ENCODE data around the gene GAS2L3. TPM values are rescaled to one million over a fixed set of nuclear protein-coding genes. Genes with fewer than 3 reads are reported as not detected.

The GAS2L3 gene
- total and polyA plus RNA-seq, 2 of the 13 experiments (the other 11 are each of a cell fraction or from before 2014, with no cell fraction given): 7.0 to 20.8 TPM

GRCh38 chr12:100591979-100592378 lies 18.5 kb downstream of the GAS2L3 start (continued):
- no peak for TF ChIP-seq CCAR2 (optimal IDR thresholded peaks at IDR 0.05; ENCODE audit: low read depth, low read length)
- no peak for TF ChIP-seq SMAD3 (CRISPR knock-in tag; IDR thresholded peaks at IDR 0.05)
- TF ChIP-seq, protein P1, sequence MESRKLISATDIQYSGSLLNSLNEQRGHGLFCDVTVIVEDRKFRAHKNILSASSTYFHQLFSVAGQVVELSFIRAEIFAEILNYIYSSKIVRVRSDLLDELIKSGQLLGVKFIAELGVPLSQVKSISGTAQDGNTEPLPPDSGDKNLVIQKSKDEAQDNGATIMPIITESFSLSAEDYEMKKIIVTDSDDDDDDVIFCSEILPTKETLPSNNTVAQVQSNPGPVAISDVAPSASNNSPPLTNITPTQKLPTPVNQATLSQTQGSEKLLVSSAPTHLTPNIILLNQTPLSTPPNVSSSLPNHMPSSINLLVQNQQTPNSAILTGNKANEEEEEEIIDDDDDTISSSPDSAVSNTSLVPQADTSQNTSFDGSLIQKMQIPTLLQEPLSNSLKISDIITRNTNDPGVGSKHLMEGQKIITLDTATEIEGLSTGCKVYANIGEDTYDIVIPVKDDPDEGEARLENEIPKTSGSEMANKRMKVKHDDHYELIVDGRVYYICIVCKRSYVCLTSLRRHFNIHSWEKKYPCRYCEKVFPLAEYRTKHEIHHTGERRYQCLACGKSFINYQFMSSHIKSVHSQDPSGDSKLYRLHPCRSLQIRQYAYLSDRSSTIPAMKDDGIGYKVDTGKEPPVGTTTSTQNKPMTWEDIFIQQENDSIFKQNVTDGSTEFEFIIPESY (CRISPR knock-in tag; IDR thresholded peaks at IDR 0.05): peak; percentile 90
- TF ChIP-seq SOX13 (IDR thresholded peaks at IDR 0.05): no peak
- TF ChIP-seq SOX13 (CRISPR knock-in tag; conservative IDR thresholded peaks at IDR 0.05 in 1 of 2, IDR thresholded peaks at IDR 0.05 in 1 of 2): peak in 1 of 2 experiments; percentile 62; a peak in 2 of 4 replicates
- 0 out of 2 replicates have a peak, but pooled peaks have one; percentile 24 for TF ChIP-seq POGZ (CRISPR knock-in tag; IDR thresholded peaks at IDR 0.05)
- no peak for TF ChIP-seq ZNF10 (CRISPR knock-in tag; IDR thresholded peaks at IDR 0.05; ENCODE audit: borderline replicate concordance, low read depth)
- peak; percentile 43; the same call in 1 of the 2 replicates for TF ChIP-seq ARID5B (CRISPR knock-in tag; IDR thresholded peaks at IDR 0.05)
- TF ChIP-seq HOXA7 (CRISPR knock-in tag; IDR thresholded peaks at IDR 0.05): no peak
- 0 out of 2 replicates have a peak, but pooled peaks have one; percentile 51 for TF ChIP-seq ZNF644 (CRISPR knock-in tag; IDR thresholded peaks at IDR 0.05; ENCODE audit: low read depth)
- TF ChIP-seq SOX5 (CRISPR knock-in tag; IDR thresholded peaks at IDR 0.05; ENCODE audit: borderline replicate concordance): peak; percentile 14; the same call in 1 of the 2 replicates
- TF ChIP-seq TEF (CRISPR knock-in tag; IDR thresholded peaks at IDR 0.05): no peak
